ENCODE measurements around the gene GLI1.

Gene GLI1

GRCh38 chr12:57470970-57471656, 11.5 kb downstream of the GLI1 start:
- H3K4me2 ChIP-seq (ENCODE audit: low read length) = no peak overlapping the region
- H3K79me2 ChIP-seq = no peaks in the 10 kb centered on the region
- no peak overlapping the region for H3K9ac ChIP-seq
- H3K9me3 ChIP-seq (ENCODE audit: control insufficient read depth, low read length) = no peaks in the 10 kb centered on the region
- peaks cover 5% of the 10 kb centered on the region for H3K27me3 ChIP-seq (ENCODE audit: control insufficient read depth, insufficient read depth, low read length)
- H3K27ac ChIP-seq = no peak overlapping the region
- TF ChIP-seq CTCF (IDR thresholded peaks at IDR 0.05) = no peak
- no peaks in the 10 kb centered on the region for H3K36me3 ChIP-seq (ENCODE audit: control insufficient read depth, insufficient read depth, low read length)
- peaks cover 11% of the 10 kb centered on the region for H3K4me1 ChIP-seq
- H2AFZ ChIP-seq = no peak overlapping the region
- H3K4me3 ChIP-seq (ENCODE audit: low read depth, low read length) = no peak overlapping the region

- no peaks in the 10 kb centered on the region for H3K79me2 ChIP-seq
- no peak for TF ChIP-seq CTCF (IDR thresholded peaks at IDR 0.05)
- peaks cover 11% of the 10 kb centered on the region for H3K4me1 ChIP-seq
- H3K9me3 ChIP-seq (ENCODE audit: control insufficient read depth, low read length) = no peaks in the 10 kb centered on the region
- H3K27me3 ChIP-seq (ENCODE audit: control insufficient read depth, insufficient read depth, low read length) = peaks cover 7% of the 10 kb centered on the region
- H3K4me3 ChIP-seq (ENCODE audit: low read depth, low read length) = no peak overlapping the region
- no peaks in the 10 kb centered on the region for H3K36me3 ChIP-seq (ENCODE audit: control insufficient read depth, insufficient read depth, low read length)
- no peak overlapping the region for H3K9ac ChIP-seq
- H2AFZ ChIP-seq = no peak overlapping the region
- H3K4me2 ChIP-seq (ENCODE audit: low read length) = no peak overlapping the region
- no peak overlapping the region for H3K27ac ChIP-seq
Measured at GRCh38 chr12:57471661-57472060, 12.1 kb downstream of the GLI1 start.

- Histone ChIP-seq H3K4me1 (peaks cover 11% of the 10 kb centered on the region), H3K36me3 (ENCODE audit: control insufficient read depth, insufficient read depth, low read length) (no peaks in the 10 kb centered on the region), H3K9me3 (ENCODE audit: control insufficient read depth, low read length) (no peaks in the 10 kb centered on the region), H3K27me3 (ENCODE audit: control insufficient read depth, insufficient read depth, low read length) (peaks cover 7% of the 10 kb centered on the region), H3K27ac (no peak overlapping the region), H3K79me2 (no peaks in the 10 kb centered on the region), H3K4me2 (ENCODE audit: low read length) (no peak overlapping the region), H2AFZ (no peak overlapping the region), H3K4me3 (ENCODE audit: low read depth, low read length) (no peak overlapping the region), H3K9ac (no peak overlapping the region)
- TF ChIP-seq CTCF (IDR thresholded peaks at IDR 0.05) = no peak
Measured at GRCh38 chr12:57472391-57472790, 12.8 kb downstream of the GLI1 start.

GRCh38 chr12:57473392-57473791, 13.8 kb downstream of the GLI1 start:
- no peaks in the 10 kb centered on the region for H3K9me3 ChIP-seq (ENCODE audit: control insufficient read depth, low read length)
- no peaks in the 10 kb centered on the region for H3K79me2 ChIP-seq
- no peak overlapping the region for H2AFZ ChIP-seq
- H3K4me1 ChIP-seq = peaks cover 11% of the 10 kb centered on the region
- no peak overlapping the region for H3K4me2 ChIP-seq (ENCODE audit: low read length)
- peaks cover 7% of the 10 kb centered on the region for H3K27me3 ChIP-seq (ENCODE audit: control insufficient read depth, insufficient read depth, low read length)
- no peak for TF ChIP-seq CTCF (IDR thresholded peaks at IDR 0.05)
- H3K4me3 ChIP-seq (ENCODE audit: low read depth, low read length) = no peak overlapping the region
- H3K9ac ChIP-seq = no peak overlapping the region
- H3K36me3 ChIP-seq (ENCODE audit: control insufficient read depth, insufficient read depth, low read length) = no peaks in the 10 kb centered on the region
- H3K27ac ChIP-seq = no peak overlapping the region

GRCh38 chr12:57473886-57474285, 14.3 kb downstream of the GLI1 start:
- H3K4me3 ChIP-seq (ENCODE audit: low read depth, low read length) = no peak overlapping the region
- H3K9me3 ChIP-seq (ENCODE audit: control insufficient read depth, low read length) = no peaks in the 10 kb centered on the region
- H3K36me3 ChIP-seq (ENCODE audit: control insufficient read depth, insufficient read depth, low read length) = no peaks in the 10 kb centered on the region
- H3K4me1 ChIP-seq = peaks cover 11% of the 10 kb centered on the region
- no peaks in the 10 kb centered on the region for H3K79me2 ChIP-seq
- peaks cover 7% of the 10 kb centered on the region for H3K27me3 ChIP-seq (ENCODE audit: control insufficient read depth, insufficient read depth, low read length)
- no peak for TF ChIP-seq CTCF (IDR thresholded peaks at IDR 0.05)
- H3K9ac ChIP-seq = no peak overlapping the region
- no peak overlapping the region for H3K4me2 ChIP-seq (ENCODE audit: low read length)
- H3K27ac ChIP-seq = no peak overlapping the region
- H2AFZ ChIP-seq = no peak overlapping the region
